Astrocyte of the spinal cord (primary cell): Measurements from ENCODE around the gene ZNF554.
"Not testable (repeated sequence)": the region's sequence is repeated elsewhere in the genome, so short reads cannot be mapped to it uniquely, and the experiment has no call there.

Experiments
- DNase-seq: peaks from one replicate; pipeline ENCODE4 v3.0.0; 2011; ENCODE audit warnings: low read depth, low spot score
- H3K4me3 ChIP-seq: 2 replicates; pipeline ENCODE4 v1.5.1; 2011; ENCODE audit warnings: low read depth, mild to moderate bottlenecking, low read length, moderate library complexity
- CTCF ChIP-seq: IDR thresholded peaks from 2 replicates; pipeline ENCODE4 v1.5.1; 2012; ENCODE audit warnings: low read depth, mild to moderate bottlenecking, low read length, inconsistent platforms
- in situ Hi-C: cut with HindIII; loops from 2 replicates; pipeline ENCODE4 v1.10.0; 2017; ENCODE audit warnings: low sequenced_read_pairs

The ZNF554 gene

GRCh38 chr19:2867025-2867991 lies 47.6 kb downstream of the ZNF554 start, which contains the start of gene ZNF556:
Gene ZNF556, plus strand, starts transcription at chr19:2867335. Its CDS starts 87 bp downstream, at chr19:2867422.
- TF ChIP-seq CTCF: no peak
- in situ Hi-C loops: no loop called here
- no peak for DNase-seq
- no peak within 1 kb of the TSS for H3K4me3 ChIP-seq

GRCh38 chr19:2869618-2870017 lies 50.0 kb downstream of the ZNF554 start:
- TF ChIP-seq CTCF: no peak
- DNase-seq: no peak

GRCh38 chr19:2872175-2872574 lies 52.5 kb downstream of the ZNF554 start:
- in situ Hi-C loops, DNase-seq, H3K4me3 ChIP-seq: not testable (repeated sequence)

More at GRCh38 chr19:2869618-2870017, 50.0 kb downstream of the ZNF554 start:
- no peak overlapping the region for H3K4me3 ChIP-seq
- in situ Hi-C loops: no loop called here

- H3K4me3 ChIP-seq: no peak overlapping the region
- in situ Hi-C loops: no loop called here
- no peak for DNase-seq
- TF ChIP-seq CTCF: no peak
Observed at GRCh38 chr19:2877398-2878331, 58.0 kb downstream of the ZNF554 start.

- in situ Hi-C loops: no loop called here
Observed at GRCh38 chr19:2883686-2884439, 64.2 kb downstream of the ZNF554 start.

GRCh38 chr19:2885736-2886135 lies 66.1 kb downstream of the ZNF554 start:
- in situ Hi-C loops: no loop called here
- H3K4me3 ChIP-seq: no peak overlapping the region
- no peak for DNase-seq
- no peak for TF ChIP-seq CTCF

More at GRCh38 chr19:2883686-2884439, 64.2 kb downstream of the ZNF554 start:
- no peak for DNase-seq
- TF ChIP-seq CTCF: no peak
- H3K4me3 ChIP-seq: no peak overlapping the region
